Thyroid gland (tissue), 4 donors: ENCODE measurements around the gene FNDC10.

ENCODE experiments used
- CTCF ChIP-seq, 6 experiments: fragments of 200-600 bp in 3 of 6; fragments of 450-650 bp in 3 of 6; sonication (generic) in 3 of 6; IDR thresholded peaks; one replicate each; pipeline ENCODE4 v1.5.1; 2016 to 2019; ENCODE audit warnings: antibody characterized with exemption in 6 of 6, mild to moderate bottlenecking in 2 of 6, inconsistent platforms in 1 of 6, moderate library complexity in 1 of 6
- POLR2A ChIP-seq, 2 donors: fragments of 450-650 bp; IDR thresholded peaks; one replicate each; pipeline ENCODE4 v1.6.1; 2017; ENCODE audit warnings: antibody characterized with exemption in 2 of 2, mild to moderate bottlenecking in 2 of 2, moderate library complexity in 1 of 2

- TF ChIP-seq POLR2A (IDR thresholded peaks at IDR 0.05), result no peak
- no peak for TF ChIP-seq CTCF (IDR thresholded peaks at IDR 0.05)
Measured at GRCh38 chr1:1552263-1552639, 47.7 kb downstream of the FNDC10 start.
